ENCODE results near the gene NR2F1-AS1.

DNA sequence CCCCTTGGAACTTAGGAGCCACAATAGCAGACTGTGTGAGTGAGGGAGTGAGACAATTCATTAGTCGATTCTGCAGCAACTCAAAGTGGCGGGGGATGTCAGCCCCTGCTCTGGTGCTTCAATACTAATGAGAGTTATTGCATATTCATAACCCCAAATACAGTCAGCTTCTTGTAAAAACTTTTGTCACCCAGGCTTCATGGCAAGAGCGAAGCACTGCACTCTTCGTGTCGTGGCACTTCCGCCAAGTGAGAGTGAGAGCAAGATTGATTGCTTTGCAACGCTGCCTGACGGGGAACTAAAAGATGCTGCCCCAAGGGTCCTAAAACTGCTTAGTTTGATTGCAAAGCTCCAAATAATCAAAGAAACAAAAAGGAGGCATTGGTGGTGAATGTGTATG is 150.9 kb downstream of the NR2F1-AS1 start:
- TF ChIP-seq EP300 (IDR thresholded peaks at IDR 0.05), result no peak
- TF ChIP-seq, protein P1, sequence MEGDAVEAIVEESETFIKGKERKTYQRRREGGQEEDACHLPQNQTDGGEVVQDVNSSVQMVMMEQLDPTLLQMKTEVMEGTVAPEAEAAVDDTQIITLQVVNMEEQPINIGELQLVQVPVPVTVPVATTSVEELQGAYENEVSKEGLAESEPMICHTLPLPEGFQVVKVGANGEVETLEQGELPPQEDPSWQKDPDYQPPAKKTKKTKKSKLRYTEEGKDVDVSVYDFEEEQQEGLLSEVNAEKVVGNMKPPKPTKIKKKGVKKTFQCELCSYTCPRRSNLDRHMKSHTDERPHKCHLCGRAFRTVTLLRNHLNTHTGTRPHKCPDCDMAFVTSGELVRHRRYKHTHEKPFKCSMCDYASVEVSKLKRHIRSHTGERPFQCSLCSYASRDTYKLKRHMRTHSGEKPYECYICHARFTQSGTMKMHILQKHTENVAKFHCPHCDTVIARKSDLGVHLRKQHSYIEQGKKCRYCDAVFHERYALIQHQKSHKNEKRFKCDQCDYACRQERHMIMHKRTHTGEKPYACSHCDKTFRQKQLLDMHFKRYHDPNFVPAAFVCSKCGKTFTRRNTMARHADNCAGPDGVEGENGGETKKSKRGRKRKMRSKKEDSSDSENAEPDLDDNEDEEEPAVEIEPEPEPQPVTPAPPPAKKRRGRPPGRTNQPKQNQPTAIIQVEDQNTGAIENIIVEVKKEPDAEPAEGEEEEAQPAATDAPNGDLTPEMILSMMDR (IDR thresholded peaks at IDR 0.05), result no peak
- TF ChIP-seq POLR2A (IDR thresholded peaks at IDR 0.05), result no peak
- TF ChIP-seq POLR2AphosphoS5 (IDR thresholded peaks at IDR 0.05), result no peak
